A204.1 (cell line): Measurements from ENCODE around the gene ICA1.
A peak's percentile ranks its signal among the peaks of the same experiment; 100 is the strongest.

Experiments
- FAIRE-seq: peaks from 2 replicates; lab custom pipeline; 2012; peaks lifted over from hg19 to GRCh38; lab: Jason Lieb, UNC

Gene ICA1

GRCh38 chr7:8197994-8198698 is 63.8 kb downstream of the ICA1 start:
- FAIRE-seq: no peak

GRCh38 chr7:8192897-8193296 is 69.1 kb downstream of the ICA1 start:
- FAIRE-seq: no peak

GRCh38 chr7:8190119-8190895 is 71.7 kb downstream of the ICA1 start:
- peak; percentile 53 for FAIRE-seq

- no peak for FAIRE-seq
These were observed 72.3 kb downstream of the ICA1 start for GRCh38 chr7:8189625-8190024.

GRCh38 chr7:8185926-8186683 is 75.9 kb downstream of the ICA1 start:
- no peak for FAIRE-seq

- FAIRE-seq: no peak
These were observed 77.7 kb downstream of the ICA1 start for GRCh38 chr7:8184221-8184620.

- FAIRE-seq: no peak
These were observed 82.5 kb downstream of the ICA1 start for GRCh38 chr7:8179486-8179885.

- no peak for FAIRE-seq
These were observed 83.6 kb downstream of the ICA1 start for GRCh38 chr7:8178353-8178752.

GRCh38 chr7:8177109-8177933 is 84.6 kb downstream of the ICA1 start:
- no peak for FAIRE-seq

- FAIRE-seq: no peak
These were observed 85.4 kb downstream of the ICA1 start for GRCh38 chr7:8176370-8177081.

- FAIRE-seq: no peak
These were observed 86.0 kb downstream of the ICA1 start for GRCh38 chr7:8175929-8176369.

- FAIRE-seq: peak; percentile 29
These were observed 89.3 kb downstream of the ICA1 start for GRCh38 chr7:8172372-8173354.

GRCh38 chr7:8169171-8169570 is 92.8 kb downstream of the ICA1 start:
- FAIRE-seq: no peak

GRCh38 chr7:8168336-8168735 is 93.6 kb downstream of the ICA1 start:
- no peak for FAIRE-seq

GRCh38 chr7:8165150-8165549 is 96.8 kb downstream of the ICA1 start:
- FAIRE-seq: no peak

- FAIRE-seq: no peak
These were observed 99.8 kb downstream of the ICA1 start for GRCh38 chr7:8162181-8162580.

- FAIRE-seq: no peak
These were observed 100.6 kb downstream of the ICA1 start for GRCh38 chr7:8161364-8161828.

- FAIRE-seq: no peak
These were observed 101.1 kb downstream of the ICA1 start for GRCh38 chr7:8160779-8161345.

- FAIRE-seq: no peak
These were observed 101.7 kb downstream of the ICA1 start for GRCh38 chr7:8160250-8160649.

- FAIRE-seq: no peak
These were observed 102.4 kb downstream of the ICA1 start for GRCh38 chr7:8159595-8159994.
